DLD1 (cell line): ENCODE measurements around the gene SNTG2.
"Not testable (repeated sequence)": the region's sequence is repeated elsewhere in the genome, so short reads cannot be mapped to it uniquely, and the experiment has no call there.

Experiments used
- in situ Hi-C: cut with HindIII; loops from 2 replicates; pipeline ENCODE4 v1.10.0; 2017; ENCODE audit warnings: low sequenced_read_pairs

Gene SNTG2

DNA sequence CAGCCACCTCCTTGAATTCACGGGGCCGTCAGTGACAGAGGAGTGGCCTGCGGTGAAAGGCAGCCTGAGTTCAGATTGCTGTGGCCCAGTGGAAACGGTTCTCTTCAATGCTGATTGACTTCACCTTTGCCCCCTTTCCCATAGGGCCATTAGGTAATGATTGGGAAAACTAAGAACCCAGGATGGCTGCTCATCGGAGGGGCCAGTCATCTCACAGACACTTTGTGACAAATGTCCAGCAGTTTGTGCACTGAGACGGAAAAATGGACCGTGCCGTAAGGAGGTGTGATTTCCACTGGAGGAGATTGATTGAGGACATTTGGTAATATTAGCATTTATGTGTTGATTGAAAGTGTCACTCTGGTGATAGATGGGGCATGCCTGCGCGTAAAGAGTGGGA, 402.9 kb downstream of the SNTG2 start:
- in situ Hi-C loops, result no loop called here

DNA sequence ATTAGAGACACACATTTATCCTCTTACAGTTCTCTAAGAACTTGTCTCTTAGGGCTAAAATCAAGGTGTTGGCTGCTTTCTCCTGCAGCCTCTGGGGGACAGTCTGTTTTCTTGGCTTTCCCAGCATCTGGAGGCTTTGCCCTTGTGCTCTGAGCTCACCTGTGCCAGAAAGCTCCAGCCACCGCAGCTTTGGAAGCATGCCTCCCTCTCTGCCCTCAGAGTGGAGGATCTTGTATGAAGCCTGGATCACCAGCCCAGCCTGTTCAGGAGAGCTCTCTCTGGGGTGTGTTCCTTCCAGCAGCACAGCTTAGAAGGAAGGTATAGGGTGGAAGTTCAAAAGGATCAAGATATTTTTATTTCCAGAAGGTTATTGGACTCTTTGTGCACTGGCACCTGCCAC, 409.5 kb downstream of the SNTG2 start:
- in situ Hi-C loops, result no loop called here

DNA sequence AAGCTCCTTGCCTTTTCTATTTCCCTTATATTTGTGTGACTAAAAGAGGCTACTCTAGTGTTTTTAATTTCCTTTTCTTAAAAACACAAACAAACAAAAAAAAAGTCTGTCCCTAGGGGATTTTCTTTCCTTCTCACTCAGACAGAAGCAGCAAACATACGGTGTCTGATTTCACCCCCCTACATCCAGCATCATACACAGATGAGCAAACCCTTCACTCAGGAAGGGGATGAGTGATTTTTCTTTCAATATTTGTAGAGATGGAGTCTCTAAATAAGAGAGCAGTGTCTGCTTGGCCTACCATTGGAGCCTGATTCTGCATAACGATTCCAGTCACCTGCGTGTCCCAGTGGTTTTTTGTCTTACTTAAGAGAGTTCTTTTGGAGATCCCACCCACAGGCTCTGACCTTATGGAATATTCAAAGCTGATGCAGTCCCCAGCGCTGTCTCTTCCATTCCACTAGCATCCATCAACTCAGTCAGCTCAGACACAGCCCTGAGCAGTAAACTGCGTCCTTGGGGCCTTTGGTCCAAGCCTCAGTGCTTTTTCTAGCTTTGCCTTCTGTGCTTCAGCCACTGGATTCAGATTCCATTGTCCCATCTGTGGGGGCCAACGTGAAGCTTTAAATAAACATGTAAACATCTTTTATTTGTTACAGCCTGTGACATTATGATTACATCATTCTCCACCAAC, 410.1 kb downstream of the SNTG2 start:
- in situ Hi-C loops, result no loop called here

DNA sequence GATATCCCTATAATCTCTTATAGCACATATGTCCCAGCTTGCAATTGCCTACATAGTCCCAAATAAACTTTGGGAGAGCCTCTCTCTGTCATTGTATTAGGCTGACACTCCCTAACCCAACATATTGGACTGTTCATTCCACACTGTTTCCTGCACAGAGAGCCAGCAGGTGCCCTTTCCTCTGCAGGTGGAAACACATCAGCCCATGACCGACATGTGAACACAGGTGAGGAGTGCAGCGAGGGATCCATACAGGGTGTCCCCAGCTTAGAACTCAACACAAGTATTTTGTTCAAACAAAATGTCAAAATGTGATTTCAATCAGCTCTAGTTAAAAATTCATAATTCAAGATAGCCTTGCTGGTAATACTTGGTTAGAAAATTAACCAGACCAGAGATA, 412.7 kb downstream of the SNTG2 start:
- in situ Hi-C loops, result no loop called here

- in situ Hi-C loops, result no loop called here
Measured at GRCh38 chr2:1366546-1367134, 416.0 kb downstream of the SNTG2 start.

DNA sequence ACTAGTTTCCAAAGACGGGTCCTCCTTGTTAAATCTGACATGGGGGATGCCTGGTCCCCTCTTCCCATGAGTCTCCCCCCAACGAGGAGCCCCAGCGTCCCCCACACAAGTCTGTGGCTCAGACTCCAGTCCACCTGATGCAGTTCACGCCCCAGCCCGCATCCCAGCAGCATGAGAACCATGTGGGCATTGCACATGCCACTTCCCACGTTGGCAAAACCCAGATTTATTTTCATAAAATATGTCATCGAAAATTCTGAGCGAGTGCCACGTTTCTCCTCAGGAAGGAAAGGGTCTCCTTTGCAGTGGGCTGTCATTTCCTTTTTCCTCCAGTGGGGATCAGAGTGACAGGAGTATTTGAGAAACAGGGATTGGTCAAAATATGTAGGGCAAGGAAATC, 417.0 kb downstream of the SNTG2 start:
- in situ Hi-C loops, result no loop called here

DNA sequence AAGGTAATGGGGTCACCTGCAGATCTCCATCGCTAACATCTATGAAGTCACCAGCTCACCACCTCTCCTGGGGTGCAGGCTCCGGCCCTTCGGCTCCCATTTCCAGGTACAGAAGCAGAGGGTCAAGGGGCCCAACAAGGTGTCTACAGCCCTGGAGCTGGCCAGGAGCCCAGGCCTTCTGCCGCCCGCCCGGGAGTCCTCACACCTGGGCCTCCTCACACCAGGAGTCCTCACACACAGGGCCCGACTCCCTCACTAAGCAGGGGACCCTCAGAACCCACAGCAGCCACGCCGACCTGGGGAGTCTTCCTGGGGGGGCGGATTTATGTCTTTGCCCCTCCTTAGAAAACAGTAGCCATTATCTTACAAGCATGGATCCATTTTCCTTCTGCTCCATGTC, 419.3 kb downstream of the SNTG2 start:
- in situ Hi-C loops, result no loop called here

DNA sequence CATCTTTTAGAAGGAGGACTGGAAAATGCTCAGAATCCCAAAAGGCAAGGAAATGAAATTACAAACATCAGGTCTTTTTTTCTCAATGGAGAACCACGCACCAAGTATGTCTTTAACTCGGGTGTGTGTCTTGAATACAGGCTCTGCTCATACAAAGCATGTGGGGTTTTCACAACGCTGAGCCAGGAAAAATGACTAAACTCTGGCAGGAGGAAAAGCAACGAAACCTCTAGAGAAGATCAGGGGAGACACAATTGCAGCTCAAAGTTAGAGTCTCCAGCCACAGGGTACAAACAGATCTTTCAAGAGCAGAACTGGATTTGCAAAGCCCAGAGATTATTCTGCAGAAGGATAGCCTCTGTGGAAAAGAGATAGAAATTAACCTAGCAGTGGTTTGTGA, 419.8 kb downstream of the SNTG2 start:
- in situ Hi-C loops, result no loop called here

GRCh38 chr2:1371082-1371481, 420.4 kb downstream of the SNTG2 start:
- in situ Hi-C loops, result no loop called here

DNA sequence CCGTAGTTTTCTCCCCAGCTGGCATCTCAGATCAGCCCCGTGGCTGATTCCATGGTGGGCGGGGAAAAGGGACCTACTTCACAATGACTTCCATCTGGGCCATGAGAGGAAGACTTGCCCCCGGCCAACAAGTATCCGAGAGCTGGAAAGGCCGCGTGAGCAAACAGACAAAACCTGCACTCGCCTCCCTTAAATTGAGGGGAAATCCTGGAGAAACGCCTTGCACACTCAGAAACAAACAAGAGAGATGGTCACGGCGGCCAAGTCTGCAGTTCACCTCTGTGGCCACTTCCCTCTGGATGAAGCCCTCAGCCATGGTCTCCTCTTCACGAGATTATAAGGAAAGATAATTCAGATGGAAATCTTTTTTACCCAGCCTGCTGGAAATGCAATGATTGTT, 423.2 kb downstream of the SNTG2 start:
- in situ Hi-C loops, result no loop called here

- in situ Hi-C loops, result no loop called here
Measured at GRCh38 chr2:1374287-1374686, 423.6 kb downstream of the SNTG2 start.

DNA sequence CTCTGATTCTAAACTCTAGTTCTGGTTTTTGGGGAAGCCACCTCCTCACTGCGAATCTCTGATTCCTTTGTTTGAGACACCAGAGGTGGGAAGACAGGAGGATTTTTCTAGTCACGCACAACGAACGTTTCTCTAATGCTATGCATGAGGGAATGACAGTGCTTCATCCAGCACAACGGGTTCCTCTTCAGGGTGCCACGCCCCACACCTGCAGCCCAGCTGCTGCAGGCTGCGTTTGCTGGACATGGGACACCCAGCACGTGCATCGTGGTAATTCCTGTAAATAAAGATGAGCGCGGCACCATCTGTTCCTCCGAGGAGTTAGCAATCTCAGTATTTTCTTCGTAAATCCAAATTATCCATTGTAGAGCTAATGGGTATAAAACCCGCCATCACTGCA, 425.1 kb downstream of the SNTG2 start:
- in situ Hi-C loops, result no loop called here

- in situ Hi-C loops, result no loop called here
Measured at GRCh38 chr2:1377473-1377872, 426.8 kb downstream of the SNTG2 start.

DNA sequence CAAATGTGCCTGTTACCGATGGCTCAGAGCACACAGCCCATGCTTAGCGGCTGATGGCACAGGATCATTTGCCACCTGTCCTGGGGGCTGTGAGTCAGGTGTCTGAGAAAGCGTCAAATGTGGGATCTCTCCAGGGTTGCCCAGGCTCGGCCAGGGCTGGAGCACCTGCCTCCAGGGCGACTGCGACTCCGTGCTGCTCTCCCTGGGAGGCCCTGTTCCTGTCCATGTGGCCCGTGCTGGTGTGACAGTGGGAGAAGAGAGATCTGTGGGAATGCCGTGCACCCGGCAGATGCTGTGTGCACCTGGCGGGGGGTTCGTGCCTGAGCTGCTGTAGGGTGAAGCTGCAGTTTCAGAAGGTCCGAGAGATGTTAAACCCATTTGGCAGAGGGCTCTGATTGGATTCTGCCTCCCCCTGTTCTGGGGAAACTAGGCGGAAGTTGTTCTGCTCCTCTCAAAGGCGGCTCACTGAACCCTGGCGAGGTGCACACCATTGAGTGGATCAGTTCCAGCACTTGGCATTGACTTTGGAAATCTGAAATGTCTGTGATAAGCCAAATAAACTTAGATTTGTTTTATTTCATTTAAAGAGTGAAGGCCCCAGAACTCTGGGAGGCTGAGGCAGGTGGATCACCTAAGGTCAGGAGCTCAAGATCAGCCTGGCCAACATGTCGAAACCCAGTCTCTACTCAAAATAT, 428.0 kb downstream of the SNTG2 start:
- in situ Hi-C loops, result no loop called here

DNA sequence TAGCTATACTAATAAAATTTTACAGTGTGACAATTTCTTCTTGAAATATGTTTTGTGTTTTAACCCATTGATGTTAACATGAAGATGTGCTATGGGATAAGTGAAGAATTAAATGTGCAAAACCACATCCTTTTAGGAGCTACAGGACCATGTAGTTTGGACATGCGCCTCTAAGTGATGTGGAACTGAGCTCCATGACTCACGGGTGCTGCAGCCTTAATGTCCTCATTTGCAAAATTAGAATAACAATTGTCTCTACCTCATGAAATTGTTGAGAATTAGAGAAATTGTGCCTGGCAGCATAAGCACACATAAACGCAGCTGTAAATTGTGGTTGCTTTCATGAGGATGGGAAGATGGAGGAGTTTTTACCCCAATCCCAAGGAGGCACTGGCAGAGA, 431.0 kb downstream of the SNTG2 start:
- in situ Hi-C loops, result no loop called here

GRCh38 chr2:1387954-1388725, 437.5 kb downstream of the SNTG2 start:
- in situ Hi-C loops, result not testable (repeated sequence)

- in situ Hi-C loops, result not testable (repeated sequence)
Measured at GRCh38 chr2:1390118-1390517, 439.5 kb downstream of the SNTG2 start.

DNA sequence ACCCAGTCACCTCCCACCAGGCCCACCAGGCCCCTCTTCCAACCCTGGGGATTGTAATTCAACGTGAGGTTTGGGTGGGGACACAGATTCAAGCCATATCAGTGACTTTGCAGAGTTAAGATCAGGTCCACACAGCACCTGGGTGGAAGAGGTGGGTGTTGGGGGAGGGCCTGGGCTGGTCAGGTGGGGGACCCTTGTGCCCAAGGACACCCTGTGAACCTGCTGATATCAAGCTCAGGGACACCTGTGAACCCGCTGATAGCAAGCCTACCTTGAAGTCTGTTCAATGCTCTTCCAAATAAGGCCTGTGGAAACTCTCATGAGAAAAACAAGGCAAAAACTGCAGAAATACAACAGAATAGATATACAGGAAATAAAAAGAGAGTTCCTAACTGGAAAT, 442.7 kb downstream of the SNTG2 start:
- in situ Hi-C loops, result no loop called here

DNA sequence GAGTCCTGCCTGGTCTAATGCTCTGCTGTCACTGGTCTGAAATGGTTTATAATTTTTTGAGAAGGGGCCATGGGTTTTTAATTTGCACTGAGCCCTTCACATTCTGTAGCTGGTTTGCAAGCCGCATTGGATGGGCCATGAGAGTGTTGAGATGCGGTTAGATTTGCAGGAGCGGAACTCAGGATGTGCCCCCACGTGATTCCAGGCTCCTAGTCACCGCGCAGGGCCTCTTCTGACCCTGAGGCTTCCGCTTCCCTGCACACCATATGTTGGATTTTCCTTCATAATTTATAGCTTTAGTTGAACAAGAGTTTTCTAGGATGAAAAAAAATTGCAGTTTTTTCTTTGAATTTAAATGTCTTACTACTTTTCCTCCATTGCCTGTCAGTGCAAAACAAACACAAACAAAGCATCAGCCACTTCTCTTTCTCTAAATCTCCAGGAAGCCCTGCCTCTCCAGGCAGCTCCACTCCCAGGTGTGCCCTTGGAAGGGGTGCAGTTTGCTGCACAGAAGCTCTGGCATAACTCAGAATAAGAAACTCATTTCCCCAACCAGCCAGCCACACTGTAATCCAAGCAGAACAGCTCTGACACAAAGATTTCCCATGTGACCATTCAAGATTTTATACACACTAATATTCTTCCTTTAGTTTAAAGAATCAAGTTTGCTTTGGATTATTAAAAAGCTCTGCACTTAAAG, 444.2 kb downstream of the SNTG2 start:
- in situ Hi-C loops, result no loop called here

- in situ Hi-C loops, result no loop called here
Measured at GRCh38 chr2:1397350-1397749, 446.7 kb downstream of the SNTG2 start.

DNA sequence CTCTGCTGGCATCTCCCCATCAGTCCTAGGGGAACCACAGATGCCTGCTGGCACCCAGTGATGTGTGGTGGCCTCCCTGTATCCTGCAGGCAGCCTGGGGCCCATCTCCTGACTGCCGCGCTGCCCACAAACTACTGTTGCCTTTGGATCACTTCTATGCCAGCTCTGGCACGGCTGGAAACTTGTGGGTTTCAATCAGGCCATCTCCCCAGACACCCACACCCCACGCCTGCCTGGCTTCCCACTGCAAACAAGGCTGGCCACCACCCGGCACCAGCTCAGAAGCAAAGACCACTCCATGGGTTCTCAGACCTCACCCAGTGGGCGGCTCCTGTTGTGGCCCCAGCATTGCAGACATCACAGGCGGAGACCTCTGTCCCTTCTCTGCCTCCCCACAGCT, 447.5 kb downstream of the SNTG2 start:
- in situ Hi-C loops, result no loop called here
